ENCODE results near the gene CBX6.

The CBX6 gene

DNA sequence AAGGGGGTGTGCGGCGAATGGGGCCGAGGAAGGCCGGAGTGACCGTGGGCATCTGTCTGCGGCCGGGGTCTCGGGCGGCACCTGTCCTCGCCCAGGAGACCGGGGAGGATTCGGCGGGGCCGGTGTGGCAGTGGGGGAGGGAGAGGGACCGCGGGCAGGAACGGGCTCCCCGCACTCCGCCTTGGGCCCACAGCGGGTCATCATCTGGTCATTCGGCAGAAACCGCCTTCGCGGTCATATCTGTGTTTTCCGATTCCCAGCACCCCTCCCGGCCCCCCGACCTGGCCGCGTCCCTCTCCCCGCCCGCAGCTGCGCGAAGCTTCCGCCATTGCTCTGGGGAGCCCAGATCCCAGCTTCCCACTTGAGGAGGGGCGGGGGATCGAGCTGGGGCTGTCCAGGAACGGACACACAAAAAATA, 824 bp upstream of the CBX6 start:
- peak in 1 of 2 donors; percentile 2 for DNase-seq

DNA sequence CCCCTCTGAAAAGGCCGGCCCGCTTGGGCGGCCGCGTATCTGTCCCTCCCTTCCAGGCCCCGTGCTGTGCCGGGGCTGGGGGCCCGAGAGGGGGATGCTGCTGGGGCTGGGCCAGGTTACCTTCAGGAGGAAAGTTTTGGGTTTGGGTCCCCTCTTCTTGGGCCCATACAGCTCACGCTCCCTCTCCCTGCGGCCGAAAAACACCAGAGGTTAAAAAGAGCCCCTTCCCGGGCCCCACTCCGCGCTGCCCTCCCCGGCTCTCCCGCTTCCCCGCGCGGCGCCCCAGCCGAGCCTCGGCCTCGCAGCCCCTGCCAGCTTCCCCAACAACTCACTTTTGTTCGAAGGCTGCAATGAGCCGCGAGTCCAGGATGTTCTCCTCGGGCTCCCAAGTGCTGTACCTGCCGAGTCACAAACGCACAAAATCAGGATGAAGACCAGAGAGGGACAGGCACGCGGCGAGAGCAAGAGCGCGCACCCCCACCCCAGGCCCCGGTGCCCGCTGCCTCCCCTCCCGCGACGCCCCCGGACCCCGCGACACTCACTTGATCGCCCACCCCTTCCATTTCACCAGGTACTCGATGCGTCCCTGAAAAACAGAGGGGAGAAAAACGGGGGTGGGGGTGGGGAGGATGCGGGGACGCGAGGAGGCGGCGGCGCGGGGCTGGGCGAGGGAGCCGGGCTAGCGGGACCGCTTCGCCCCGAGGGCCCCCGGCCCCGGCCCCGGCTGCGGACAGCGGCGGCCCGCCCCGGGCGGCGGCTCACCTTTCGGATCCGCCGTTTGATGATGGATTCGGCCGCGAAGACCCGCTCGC, 450 bp downstream of the CBX6 start:
- no peak for DNase-seq

DNA sequence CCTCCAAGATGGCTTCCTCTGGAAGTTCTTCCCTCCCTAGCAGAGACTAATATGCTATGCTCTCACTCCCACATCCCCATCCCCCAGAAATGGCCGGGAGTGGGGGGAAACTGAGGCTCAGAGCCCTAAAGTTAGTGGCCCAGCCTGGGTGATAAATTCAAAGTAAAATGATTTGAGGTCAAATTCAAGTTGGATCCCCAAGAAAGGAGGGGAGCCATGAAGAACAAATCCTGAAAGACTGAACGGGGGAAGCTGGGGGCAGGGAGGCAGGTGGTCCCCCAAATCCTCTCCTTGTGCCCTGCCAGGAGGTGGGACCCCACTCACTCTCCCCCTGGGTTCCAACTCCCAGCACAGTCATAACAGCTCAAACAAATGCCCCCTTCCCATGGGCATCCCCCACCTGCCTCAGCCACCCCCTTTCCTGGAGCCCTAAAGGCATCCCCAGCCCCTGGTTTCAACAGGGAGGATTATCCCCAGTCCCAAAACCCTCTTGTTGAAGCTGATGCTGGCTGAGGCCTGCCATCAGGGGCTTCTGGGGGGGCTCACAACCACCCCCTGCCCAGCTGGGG, 1.1 kb downstream of the CBX6 start:
- no peak for DNase-seq

DNA sequence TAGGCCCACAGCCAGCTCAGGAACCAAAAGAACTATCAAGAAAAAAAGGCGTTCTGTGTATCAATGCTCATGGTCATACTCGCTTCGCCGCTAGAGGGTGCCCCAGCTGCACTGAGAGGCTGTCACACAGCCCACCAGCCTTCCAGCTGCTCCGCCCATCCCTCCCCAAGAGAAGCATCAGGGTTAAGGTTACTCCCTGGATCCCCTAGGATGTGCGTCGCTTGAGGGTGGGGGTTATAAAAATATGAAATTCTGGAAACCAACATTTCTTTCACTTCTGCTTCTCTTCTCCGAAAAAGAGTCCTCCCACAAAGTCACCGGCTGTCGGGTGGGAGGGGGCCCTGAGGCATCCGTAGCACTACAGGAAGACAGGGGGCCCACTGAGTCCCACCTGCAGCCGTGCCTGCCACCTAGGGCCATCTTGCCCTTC, 1.7 kb downstream of the CBX6 start:
- DNase-seq = peak; percentile 56 to 57

DNA sequence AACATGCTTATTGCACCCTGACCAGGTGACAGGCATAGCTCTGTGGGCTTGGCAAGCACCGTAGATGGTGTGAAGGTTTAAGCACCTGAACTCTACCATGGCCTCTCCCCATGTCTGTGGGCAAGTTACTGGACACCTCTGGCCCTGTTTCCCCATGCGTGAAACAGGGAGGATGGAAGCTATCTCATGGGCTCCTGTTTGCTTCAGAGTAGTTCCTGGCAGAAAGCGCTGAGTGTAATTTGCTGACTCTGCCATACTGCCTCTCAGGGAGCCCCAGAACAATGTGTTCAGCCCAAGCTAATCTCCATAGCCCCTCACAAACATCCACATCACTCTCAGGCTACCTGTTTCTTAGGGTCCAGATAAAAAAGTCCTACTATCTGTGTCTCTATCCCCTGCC, 2.4 kb downstream of the CBX6 start:
- no peak for DNase-seq

DNA sequence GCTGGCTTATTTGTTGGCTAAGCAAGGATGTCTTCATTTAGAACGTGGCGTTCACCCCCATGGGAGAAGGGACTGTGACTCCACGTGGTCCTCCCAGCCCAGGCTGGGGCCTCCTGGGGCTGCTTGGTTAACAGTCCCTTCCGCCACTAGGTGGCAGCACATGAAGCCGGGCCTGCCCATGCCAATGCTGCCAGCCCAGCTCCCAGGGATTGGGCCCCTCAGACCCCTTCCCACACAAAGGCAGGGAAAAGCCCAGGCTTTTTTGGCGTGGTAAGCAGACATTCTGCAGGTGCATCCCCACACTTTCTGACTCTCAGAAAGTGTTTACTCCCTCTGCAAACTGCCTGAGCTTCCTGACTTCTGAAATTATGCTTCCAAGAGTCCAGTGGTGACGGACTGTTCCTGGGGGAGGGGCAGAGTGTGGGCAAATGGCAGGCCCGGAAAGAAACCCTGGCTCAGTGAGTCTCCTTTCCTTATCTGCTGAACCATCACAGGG, 3.1 kb downstream of the CBX6 start:
- peak; percentile 42 to 56 for DNase-seq

DNA sequence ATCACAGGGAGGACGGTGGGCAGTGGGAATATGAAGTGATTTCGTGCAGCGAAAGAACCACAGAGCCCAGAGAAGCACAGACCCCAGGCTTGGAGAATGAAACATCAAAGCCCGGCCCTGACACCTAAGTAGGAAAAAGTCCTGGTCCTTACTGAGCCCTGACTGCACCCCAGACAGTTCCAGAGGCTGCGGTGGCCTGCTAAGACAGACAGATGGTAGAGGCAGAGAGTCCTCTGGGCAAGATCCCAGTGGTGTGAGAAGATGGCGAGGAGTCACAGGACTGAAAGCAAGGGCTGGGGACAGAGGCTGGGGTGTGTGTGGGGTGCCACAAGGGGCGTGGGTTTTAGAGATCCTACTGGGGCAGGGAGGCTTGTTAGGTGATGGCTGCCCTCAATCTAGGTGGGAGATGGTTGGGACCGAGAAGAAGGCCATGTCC, 3.7 kb downstream of the CBX6 start:
- DNase-seq = no peak

DNA sequence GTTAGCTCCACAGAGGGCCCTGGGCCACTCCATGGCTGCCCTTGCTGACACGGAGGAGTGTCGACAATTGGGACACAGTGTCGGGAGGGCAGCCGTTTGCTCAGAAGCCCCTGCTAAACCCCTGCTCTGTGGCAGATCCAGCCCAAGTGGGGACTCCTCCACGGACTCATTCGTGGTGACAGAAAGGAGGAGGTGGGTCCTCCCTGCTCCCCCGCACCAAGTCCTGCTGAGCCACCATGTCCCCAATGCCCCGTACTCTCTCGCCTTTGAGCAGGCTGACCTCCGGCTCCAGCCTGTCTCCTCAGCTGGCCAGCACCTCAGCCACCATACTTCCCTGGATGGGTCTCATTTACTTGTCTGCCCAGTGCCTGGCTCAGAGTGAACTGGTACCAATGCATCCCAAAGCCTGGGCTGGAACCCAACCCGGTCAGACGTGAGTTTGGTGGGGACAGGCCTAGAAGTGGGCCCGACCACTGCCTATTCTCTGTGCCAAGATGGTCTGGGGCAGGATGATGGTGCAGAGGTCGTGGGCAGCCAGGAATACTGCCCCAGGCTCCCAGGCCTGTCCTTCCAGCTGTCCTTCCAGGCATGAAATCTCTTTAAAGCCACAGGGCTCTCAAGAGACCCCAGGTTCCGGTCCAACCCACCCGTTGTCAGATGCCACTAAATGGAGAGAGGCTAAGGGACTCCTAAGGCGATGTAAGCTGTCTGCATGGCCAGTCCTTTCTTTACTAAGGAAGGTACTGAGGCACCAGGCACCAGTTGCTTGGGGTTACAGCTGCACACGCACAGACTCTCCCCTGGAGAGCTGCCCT, 4.3 kb downstream of the CBX6 start:
- DNase-seq = no peak

DNA sequence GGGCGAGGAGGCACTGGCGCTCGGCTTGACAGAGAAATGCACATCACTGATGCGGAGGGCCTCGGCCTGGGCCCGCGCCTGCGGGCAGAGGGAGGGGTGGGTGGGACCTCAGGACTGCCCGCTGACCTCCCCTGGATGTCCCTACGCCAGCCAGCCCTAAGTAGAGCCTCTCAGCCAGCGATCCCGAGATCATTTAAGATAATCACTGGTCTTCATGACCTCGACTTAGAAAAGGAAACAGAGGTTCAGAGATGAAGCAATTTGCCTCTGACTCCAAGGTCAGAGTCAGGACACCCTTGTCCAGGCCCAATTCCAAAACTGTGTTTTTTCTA, 4.9 kb downstream of the CBX6 start:
- DNase-seq = no peak

DNA sequence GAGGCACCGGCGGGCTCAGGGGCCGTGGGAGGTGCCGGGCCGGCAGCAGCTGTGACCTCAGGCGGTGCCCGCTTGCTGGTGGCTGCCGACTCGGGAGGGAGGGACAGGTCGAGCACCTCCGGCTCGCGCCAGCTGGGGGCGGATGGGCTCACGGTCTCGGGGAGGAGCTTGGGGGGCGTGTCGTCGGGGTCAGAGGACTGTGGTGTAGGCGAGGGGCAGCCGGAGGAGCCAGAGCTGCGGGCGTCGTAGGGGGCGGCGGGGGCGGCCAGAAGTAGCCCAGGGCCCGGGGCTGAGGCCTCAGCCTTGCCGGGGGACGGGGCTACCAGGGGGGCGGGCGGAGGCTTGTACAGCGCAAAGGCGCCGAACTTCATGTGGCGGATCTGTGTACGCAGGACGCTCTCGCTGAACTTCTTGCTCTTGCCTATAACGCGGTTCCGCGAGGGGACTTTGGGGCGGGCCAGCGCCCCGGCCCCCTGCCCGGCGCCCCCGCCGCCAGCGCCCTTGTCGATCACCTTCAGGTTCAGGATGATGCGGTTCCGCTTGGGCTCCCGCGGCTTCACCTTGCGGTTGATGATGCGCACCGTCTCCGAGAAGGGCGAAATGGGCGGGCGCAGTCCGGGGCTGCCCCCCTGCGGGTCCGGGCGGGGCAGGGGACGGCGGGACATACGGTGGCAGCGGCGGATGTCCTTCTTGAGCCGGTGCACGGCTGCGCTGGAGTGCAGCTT, 5.5 kb downstream of the CBX6 start:
- no peak for DNase-seq

DNA sequence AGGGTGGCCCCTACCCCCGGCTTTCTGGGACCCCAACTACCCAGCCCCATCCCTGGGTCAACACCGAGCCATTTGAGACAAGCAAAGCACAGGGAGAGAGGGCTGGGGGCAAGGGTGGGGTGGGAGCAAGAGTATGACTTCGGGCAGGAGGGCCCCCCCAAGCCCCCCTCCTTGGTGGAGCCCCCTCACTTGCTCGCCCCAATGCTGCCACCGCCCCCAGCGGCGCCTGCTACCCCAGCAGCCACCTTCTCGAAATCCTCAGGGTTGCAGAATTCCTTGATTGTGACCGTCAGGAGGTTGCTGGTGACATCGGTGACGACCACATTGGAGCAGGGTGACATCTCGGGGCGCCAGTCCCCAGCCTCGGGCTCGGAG, 6.0 kb downstream of the CBX6 start:
- DNase-seq = no peak

DNA sequence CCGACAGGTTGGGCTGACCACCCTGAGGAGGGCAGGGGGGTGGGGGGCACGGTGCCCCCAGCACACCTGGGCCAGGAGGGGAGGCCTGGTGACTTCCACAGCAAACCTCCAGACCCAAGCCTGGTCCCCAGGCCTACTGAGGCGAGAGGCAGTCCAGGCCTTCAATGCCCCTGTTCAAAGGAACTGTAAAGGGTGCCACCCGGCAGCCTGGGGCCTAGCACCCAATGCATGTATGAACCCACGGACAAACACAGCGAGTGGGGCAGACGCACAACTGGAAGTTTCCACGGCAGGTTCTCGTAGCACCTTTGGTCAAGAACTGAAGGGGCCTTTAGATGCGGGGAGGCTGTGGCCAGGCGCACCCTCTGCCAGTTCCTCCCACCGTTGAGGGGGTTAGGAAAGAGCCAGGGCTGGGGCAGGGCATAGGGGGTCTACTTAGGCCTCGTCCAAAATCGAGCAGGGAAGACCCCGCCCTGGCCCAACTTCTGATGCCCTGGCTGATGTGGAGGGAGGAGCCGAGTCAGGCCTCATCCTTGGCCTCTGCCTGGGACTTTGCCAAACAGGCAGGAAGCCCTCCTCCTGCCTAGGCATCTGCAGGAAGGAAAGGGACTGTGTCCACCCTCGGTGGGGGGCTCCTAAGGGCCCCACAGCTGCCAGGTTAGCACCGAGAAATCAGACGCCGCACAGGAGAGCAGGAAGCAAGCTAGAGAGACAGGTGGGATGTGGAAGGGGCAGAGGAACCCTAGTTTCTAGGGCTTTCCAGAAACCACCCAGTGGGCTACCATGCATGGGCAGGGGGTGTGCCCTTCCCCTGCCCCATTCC, 6.6 kb downstream of the CBX6 start:
- no peak for DNase-seq

DNA sequence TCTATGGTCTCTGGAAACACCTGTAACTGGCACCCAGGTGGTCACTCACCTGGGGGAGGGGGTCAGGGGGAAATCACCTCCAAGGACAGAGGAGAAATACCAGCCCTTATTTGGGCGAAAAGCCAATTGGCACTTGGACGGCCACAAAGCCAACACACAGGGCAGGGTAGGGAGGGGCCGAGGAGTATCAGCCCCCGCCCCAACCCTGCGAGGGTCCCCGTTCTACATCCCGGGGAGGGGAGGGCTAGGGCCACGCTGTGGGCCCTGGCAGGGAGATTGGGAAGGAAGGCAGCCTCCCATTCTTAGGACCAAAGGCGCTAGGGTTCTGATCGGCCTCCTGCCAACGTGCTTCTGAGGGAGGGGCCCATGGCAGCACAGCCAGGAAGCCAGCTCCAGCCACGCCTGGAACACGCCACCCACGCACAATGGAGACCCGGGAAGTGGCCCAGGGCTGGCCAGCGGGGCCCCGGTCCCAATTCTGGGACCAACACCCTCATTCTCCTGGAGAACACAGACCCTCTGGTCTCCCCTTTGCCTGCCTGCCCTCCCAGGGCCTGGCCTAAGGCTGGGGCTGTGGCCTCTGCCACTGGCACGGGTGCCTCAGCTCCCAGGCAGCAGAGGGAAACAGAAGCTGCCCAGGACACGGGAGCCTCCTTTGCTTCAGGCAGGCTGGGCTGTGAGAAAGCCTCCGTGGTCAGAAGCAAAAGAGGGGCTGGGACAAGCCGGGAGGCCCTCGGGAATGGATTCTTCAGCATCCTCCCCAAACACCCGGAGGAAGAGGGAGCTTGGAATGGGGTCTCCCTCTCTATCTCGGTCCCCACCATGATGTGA, 7.4 kb downstream of the CBX6 start:
- no peak for DNase-seq

DNA sequence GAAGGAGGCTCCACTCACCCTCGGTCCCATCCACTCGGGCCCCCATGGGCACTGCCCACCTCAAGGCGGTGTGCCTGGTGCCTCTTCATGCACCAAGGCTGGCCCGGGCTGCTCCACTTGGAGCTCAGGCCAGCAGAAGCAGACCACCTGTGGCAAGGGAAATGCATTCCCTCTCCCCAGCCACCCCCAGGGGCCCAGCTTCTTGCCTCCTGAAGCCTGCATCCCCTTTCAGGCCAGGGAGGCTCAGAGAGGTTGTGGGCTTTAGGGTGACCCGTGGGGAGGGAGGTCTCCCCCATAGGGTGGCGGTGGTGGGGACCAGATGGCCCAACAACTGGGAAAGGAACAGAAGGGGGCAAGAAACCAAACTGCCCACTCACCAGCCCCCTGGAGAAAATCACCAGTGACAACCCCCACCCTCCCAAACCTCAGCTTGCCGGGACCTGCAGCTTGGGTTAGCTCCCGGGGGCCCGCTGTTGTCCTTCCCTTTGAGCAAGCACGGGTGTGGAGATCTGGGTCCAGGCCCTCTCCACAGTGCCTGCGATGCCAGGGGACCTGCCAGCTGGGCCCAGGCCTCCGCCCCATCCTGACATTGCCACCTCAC, 8.4 kb downstream of the CBX6 start:
- DNase-seq = no peak

DNA sequence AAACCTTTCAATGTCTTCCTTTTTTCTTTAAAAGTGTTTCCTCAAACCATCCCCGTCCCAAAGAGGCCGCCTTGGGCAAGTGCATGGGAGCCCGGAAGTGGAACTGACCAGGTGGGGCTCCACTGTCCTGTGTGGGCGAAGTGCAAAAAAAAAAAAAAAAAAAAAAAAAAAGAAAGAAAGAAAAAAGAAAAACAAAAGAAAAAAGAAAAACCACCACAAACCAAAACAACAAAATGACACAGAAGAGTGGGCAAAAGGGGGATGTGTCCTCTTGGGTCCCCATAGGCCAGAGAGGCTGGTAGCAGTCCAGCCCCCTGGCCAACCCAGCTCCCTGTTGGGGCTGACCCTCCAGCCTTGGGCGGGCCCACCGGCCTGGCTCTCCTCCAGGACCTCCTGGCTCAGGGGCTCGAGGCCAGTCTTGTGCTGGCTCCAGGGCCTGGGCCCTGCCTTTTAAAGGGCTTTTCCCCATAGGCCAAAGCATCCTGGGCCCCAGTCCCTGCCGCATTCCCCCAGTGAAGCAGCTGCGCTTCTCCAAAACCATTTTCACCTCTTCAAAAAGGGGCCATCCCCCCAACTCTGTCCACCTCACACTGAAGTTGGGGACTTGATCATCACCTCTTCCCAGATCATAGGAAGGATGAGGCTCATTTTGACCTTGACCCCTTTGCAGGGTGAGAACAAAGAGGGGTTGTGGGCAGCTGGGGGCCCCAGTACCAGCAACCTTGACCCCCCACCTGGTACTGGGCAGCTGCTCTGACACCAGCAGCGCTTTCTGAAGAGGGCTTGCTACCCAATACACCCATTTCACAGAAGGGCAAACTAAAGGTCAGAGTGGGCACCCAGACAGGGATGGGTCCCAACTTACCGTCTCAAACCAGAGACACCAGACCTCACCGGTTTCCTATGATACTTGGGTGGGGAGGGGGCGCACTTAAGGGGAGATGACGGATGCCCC, 9.4 kb downstream of the CBX6 start:
- DNase-seq = no peak

DNA sequence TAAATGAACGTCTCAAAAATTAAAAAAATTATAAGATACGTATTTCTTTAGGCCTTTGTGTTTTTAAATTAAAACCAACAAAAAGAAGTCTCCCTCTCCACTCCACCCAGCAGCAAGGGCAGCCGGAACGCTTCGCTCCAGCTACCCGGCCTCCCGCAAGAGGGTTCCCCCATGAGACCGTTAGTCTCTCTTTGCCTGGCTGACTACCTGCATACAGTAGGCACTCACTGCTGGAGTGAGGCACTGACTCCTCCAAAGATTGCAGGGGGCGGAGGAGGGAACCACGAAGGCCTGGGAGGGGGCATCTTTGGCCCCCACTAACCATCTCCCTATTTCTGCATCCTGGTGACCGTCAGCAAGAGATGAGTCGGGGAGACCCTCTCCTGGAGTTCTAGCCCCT, 10.1 kb downstream of the CBX6 start:
- no peak for DNase-seq

DNA sequence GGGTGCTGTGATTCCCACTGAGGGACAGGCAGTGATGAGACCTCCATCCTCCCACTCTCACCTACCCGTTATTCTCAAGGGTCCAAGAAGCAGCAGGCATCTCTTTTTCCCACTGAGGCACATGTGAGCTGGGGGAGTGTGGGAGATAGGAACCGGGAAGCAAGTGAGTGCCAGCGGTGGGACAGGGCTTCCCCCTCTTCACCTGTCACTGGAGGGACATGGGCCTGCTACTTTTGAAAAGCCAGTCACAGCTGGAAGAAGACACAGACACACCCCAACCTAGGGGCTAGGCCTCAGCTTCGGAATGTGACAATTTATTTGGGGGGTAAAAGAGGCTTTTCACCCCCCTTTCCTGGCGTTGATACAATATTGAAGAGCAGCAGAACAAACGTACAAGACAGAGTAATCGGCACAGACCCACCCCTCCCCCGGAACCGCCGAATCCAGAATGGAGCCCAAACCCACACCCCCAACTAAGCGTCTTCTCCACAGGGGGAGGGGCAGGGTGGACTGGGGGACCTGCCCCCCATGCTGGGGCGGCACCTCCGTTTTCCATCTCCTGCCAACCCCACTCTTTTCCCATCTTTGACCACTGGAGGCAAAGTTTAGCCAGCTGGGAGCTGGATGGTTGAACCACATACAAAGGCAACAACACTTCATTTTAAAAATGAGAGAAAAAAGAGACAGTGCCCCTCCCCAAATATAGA, 10.7 kb downstream of the CBX6 start:
- no peak for DNase-seq

DNA sequence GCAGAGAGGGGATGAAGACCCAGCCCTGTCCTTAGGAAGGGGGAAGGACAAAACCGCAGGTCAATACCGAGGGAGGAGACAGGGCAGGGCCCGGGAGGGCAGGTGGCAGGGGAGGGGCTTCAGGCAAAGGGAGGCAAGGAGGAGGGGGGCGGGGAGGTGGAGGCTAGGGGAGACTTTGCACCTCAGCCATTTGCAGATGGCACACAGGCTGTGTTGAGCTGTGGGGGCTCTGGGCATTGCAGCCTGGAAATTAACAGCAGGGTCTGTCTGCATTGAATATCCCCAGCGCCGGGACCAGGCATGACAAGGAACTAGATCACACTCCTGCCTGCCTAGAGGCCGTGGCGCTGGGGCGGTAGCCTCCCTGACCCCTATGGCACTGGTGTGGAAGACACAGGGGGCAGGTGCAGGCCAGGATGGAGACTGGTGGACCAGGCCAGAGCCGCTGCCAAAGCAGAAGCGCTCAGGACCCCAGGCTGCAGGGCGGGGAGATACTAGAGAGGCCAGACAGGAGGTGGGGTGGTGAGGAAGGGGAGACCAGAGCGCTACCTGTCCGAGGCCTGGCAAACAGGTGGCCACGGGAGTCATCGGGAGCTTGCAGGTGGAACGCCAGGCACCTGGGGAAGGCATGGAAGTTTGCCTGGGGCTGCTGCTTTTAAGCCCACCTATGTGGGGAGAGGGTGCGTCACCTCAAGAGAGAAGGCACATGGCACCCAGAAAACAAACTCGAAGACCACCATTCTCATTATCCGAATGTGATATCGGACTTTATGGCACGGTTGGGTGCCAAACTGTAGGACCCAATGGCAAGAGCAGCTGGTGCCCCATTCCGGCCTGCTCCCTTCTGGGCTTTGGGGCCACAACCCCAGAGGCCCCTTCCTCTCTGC, 11.5 kb downstream of the CBX6 start:
- DNase-seq = no peak

All from bone marrow (tissue), 2 donors.